NCI-H2171 (cell line): Measurements from ENCODE around the gene ACTN1.
"Not testable (repeated sequence)": the region's sequence is repeated elsewhere in the genome, so short reads cannot be mapped to it uniquely, and the experiment has no call there.

Experiments
- DNase-seq: peaks from one replicate; lab custom pipeline; 2025; lab: John Stamatoyannopoulos, UW

Gene ACTN1

GRCh38 chr14:68979021-68979721 is at the start of gene ACTN1:
Gene ACTN1, minus strand, starts transcription at chr14:68979302. Its CDS starts 246 bp downstream, at chr14:68979056.
- peak; percentile 97 for DNase-seq

GRCh38 chr14:69027242-69027913 is 48.3 kb upstream of the ACTN1 start:
- DNase-seq = no peak

DNA sequence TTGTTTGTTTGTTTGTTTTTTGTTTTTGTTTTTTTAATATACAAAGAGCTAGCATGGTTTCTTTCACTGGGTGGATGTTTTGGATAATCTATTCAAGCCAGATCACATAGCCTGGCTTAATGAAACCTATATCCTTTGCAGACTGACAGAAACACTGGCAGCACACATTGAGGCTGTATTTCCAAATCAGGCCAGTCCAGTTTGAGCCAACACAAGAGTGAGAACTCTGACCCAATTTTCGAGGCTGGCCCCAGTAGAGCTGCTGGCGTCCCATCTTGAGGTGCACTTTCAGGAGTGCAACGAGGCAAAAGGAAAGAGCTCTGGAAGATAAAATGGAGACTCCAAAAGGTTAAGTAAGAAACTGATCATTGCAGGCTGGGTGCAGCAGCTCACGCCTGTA is 43.9 kb upstream of the ACTN1 start:
- DNase-seq = no peak

GRCh38 chr14:69022093-69022492 is 43.0 kb upstream of the ACTN1 start:
- DNase-seq = not testable (repeated sequence)

DNA sequence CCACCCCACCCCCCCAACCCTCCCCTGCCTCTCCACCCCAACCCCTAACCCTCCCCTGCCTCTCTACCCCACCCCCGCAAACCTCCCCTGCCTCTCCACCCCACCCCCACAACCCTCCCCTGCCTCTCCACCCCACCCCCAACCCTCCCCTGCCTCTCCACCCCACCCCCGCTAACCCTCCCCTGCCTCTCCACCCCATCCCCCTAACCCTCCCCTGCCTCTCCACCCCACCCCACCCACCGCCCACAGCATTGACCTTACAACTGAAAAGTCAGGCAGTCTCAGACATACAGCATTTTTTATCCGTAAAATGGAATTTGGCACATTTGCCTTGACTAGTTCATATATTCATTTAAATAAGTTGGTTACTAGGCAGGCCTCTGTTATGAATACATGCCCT is 38.6 kb upstream of the ACTN1 start:
- DNase-seq = no peak

GRCh38 chr14:69014829-69015259 is 35.7 kb upstream of the ACTN1 start:
- no peak for DNase-seq

DNA sequence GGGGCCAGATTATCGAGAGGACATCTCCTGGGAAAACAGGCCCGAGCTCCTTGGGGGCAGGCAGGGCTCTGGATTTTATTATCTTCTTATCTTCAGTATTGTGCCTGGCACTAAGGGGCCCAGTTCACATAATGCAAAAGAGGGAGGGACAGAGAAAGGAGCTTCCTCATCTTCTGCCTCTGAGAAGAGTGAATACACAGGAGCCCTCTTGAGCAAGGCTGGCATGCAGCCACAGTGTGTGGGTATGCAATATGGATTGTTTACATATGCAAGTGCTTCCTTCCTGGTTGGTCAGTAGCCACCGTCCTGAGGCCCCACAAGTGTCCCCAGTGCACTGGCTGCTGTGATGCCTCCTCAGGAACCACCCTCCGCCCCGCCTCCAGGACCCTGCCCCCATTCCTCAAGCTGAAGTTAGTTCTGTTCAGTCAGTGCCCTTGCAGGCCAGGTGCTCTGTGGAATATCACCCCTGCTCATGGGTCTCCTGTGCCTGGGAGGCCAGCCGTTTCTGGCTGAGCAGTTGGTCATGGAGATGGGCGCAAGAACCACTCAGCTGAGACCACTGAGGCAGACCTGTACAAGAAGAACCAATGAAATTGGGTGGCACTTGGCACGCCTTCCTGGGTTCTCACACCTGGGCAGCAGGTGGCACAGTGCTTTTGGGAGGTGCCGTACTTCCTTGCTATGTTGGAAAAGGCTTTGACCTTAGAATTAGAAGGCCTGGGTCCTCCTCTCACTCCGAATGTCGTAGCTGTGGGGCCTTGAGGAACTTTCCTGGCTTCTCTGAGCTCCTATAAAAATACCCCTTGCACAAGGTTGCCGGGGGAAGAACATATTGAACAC is 35.1 kb upstream of the ACTN1 start:
- no peak for DNase-seq

DNA sequence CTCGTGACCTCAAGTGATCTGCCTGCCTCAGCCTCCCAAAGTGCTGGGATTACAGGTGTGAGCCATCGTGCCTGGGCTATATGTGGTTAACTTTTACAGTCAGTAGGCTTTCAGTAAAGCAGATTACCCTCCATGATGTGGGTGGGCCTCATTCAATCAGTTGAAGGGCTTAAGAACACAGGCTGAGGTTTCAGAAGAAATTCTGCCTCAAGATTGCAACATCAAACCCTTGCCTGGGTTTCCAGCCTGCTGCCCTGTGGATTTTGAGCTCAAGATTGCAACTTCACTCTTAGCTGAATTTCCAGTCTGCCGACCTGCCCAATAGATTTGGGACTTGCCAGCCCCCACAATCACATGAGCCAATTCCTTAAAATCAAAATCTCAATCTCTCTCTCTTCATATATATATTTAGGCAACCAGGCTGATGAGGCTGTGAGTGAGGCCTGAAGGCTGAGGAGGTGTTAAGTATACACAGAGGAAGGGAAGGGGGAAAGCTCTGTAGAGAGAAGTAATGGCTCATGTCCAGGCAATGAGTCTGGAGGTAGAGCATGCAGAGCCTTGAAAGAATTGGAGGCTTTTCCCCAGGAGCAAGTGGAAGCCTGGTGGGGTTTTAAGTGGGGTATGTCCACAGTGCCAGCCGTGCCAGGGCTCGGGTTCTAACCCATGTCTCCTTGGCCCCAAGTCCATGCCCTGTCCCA is 33.3 kb upstream of the ACTN1 start:
- DNase-seq = no peak

DNA sequence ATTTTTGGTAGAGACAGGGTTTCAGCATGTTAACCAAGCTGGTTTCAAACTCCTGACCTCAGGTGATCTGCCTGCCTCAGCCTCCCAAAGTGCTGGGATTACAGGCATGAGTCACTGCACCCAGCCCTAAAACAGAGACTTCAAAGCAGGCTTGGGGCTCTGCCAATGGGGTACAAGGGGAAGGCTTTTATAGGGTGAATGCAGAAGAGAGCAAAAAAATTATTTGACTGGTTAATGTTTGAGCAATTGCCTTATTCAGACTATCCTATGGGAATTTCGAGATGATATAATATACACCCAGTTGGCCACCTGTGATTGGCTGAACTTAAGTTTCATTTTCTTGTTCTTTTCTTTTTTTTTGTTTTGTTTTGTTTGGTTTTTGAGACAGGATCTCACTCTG is 31.5 kb upstream of the ACTN1 start:
- DNase-seq = no peak

GRCh38 chr14:69008421-69008884 is 29.4 kb upstream of the ACTN1 start:
- DNase-seq = peak; percentile 19

- DNase-seq = no peak
Observed at GRCh38 chr14:69006346-69006745, 27.2 kb upstream of the ACTN1 start.

DNA sequence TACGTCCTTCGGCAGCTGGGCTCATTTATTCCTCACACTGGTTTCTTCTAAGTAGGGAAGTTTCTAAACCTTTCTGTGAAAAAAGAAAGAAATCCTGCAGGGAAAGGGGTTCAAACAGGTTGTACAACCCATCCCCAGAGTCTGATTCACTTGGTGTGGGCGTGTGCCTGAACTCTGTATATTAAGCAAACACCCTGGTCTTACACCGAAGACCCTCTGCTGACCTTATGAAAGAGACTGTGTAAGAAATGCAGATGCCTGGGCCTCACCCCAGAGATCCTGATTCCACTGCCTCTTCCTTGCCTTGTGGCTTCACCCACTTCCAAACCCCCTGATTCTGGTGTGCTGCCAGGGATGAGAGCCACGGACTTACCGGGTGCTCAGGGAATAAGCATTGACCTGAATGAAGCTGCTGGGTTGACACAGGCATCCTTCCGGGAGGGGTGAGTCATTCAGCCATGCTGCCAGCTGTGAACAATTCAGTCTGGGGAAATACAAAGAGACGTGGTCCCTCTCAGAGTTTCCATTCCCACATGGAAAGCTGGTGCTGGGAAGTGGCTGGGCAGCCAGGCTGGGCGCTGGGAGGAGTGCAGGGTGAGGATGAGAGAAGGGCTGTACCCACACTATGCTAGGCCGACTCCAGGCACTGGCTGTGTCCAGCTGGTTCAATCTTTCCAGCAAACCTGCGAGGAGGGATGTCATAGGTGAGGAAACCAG is 26.5 kb upstream of the ACTN1 start:
- no peak for DNase-seq

DNA sequence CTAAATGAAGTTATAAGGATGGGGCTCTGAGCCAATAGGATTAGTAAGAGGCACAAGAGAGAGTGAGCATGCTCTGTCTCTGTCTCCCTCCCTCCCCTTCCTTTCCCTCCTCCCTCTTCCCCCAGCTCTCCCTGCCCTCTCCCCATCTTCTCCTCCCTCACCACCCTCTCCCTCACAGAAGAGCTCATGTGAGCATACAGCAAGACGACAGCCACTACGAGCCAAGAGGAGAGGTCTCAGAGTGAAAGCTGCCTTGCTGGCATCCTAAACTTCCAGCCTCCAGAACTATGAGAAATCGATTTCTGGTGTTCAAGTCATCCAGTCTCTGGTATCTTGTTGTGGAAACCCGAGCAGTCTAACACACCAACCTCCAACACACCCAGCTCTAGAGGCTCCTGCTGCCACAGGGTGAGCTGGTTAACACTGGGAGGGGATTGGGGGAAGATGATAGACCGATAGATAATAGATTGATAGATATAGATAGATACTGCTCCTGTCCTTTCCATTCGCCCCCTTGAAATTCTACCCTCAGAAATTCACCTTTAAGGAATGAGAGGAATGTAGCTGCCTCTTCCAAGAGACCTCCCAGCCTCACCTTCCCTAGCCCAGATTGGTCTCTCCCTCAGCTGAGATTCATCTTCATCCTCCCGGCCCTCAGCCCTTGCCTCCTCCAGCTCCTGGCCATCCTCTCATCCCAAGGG is 25.8 kb upstream of the ACTN1 start:
- no peak for DNase-seq

- no peak for DNase-seq
Observed at GRCh38 chr14:69003626-69004025, 24.5 kb upstream of the ACTN1 start.

- DNase-seq = no peak
Observed at GRCh38 chr14:69002069-69002468, 23.0 kb upstream of the ACTN1 start.

GRCh38 chr14:69001375-69001774 is 22.3 kb upstream of the ACTN1 start:
- no peak for DNase-seq

DNA sequence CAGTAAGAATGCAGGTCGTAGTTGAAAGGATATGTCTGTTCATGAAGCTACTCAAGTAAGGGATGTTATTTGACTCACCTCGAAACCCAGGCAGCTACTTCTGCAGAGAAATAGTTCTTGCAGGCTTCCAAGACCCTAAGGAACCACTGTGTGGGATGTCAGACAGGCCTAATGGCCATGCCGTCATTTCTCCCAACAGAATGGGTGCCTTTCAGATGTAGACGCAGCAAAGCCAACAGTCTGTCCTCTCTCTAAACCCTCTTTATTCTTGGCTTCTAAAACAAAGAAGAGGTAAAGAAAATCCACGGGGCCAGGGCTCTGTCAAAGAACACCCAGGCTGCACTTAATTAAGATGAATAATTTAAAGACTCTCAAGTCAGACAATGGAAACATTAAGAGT is 19.0 kb upstream of the ACTN1 start:
- DNase-seq = no peak

- DNase-seq = no peak
Observed at GRCh38 chr14:68995731-68996130, 16.6 kb upstream of the ACTN1 start.

DNA sequence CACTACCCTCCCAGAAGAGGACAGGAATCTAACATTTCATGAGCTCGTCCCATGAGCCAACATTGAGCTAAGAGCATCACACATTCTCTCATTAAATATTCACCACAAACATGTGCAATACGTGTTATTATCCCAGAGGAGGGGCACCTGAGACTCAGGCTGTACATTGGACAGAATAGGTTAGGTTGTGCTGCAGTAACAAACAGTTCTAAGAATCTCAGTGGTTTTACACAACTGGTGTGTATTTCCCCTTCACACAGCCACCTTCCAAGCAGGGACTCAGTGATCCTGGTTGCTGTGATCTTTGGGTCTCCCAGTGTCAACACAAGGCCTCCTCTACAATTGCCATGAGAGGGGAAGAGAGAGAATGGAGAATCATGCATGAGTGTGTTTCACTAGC is 15.0 kb upstream of the ACTN1 start:
- DNase-seq = no peak

DNA sequence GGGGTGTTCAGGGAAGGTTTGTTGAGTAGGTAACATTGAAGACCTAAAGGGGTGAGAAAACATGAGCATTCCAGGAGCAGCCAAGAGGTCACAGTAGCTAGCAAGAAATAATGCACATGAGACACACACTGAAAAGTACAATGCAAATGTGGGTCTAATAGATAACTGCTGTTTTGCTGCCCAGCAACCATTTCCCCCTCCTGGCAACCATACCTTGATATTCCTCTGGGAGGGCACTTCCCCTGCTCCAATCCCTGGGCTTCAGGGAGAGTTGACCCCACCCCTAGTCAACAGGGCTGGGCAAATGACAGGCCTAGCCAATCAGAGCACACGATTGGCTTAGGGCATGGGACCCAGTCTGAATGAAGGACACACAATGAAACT is 8.5 kb upstream of the ACTN1 start:
- DNase-seq = peak; percentile 8
